GM18861 (cell line): ENCODE data around the gene RBM47.

Experiments used
- ATAC-seq: cut with Tn5 transposase; IDR thresholded peaks from one replicate; pipeline ENCODE4 v1.9.1; 2021; ENCODE audit not compliant: unreplicated experiment

Gene RBM47

DNA sequence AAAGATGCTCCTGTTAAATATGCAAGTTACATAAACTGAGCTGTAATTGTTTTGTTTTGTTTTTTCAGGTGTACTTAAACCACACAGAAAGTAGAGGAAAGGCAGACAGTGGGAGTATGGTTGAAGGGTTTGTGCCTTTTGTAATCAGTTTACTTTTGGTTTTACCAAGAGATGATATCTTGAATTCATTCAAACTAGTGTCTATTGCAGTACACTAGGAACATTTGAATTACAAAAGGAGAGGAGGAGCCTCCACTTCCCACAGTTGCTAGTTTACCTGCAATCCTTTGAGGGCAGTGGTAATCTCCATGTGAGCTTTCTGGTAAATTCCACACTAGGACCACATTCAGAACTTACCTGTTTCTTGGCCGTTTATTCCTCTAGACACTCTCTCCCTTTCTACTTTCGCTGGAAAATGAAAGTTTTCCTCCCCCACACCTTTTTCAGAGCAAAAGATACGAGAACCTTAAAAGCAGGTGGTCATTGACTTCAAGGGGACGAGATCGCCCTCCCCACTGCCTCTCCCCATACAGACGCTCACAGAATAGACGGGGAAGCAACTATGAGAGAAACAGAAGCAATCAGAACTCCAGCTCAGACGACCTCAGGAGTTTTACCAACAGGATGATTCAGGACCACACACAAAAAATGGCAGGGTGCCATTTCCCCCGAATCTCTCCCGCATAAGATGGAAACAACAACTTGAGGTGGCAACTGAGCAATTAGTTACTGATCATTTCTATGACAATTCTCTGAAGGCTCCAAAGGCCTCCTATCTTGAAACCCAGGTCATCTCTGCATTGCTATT is 3.3 kb downstream of the RBM47 start:
- no peak for ATAC-seq

DNA sequence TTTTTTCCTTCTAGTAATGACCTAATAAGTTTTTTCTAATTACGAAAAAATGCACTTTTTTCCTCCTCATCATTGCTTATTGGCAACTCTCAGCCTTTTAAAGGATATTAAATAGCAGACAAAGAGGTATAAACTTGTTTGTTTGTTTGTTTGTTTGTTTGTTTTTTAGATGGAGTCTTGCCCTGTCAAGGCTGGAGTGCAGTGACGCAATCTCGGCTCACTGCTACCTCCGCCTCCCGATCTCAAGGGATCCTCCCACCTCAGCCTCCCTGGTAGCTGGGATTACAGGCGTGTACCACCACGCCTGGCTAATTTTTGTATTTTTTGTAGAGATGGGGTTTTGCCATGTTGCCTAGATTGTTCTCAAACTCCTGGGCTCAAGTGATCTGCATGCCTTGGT is 6.0 kb downstream of the RBM47 start:
- no peak for ATAC-seq

DNA sequence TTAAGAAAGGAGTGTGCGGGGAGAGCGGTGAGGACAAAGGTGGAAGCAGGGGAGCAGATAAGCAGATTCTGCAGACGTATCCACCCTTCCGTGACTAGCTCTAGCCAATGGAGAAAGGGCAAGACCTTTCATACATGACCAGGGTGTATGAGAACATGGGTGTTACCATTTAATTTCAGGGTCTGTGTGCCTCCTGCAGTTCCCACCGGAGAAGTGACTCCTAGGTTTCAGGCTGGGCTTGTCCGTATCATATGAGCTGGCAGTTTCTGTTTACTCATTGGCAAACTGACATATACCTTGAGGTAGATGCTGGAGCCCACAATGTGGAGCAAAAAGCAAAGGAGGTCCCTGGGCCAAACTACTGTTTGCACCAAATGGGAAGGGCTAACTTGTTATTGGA is 6.8 kb downstream of the RBM47 start:
- ATAC-seq = no peak

DNA sequence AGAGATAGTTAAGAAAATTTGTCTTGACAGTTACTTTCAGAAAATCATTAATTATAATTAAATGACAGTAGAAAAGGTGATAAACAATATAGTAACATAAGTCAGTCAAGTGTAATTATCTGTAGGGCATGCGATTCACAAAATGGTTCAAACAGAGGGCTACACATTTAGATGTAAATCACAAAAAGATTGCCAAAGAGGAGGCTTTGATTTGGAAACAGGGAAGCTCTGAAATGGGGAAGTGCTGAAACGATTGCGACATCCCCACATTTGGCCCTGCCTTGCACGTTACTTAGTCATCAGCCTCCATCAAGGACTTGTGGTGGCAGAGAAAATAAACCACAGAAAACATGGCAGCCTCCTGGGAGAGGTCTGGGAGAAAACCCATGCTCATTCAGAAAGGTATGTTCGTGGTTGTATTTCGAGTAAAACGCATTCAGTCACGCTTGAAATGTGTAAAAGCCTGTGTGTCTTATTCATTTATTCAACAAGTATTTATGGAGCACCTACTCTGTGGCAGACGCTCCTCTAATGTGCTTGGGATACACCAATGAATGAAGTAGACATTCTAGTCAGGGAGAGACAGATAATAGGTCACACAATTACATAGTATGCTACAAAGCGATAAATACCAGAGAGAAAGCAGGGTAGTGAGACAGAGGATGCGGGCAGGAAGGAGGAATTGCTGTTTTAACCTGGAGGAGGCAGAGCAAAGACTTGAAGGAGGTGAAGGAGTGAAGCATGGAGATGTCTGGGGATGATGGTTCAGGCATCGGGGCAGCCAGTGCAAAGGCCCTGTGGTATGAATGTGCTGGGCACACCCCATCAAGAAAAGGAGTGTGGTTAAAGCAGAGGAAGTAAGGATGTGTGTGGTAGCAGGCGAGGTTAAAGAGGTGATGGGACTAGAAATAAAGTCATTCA is 7.8 kb downstream of the RBM47 start:
- peak; percentile 56 for ATAC-seq

DNA sequence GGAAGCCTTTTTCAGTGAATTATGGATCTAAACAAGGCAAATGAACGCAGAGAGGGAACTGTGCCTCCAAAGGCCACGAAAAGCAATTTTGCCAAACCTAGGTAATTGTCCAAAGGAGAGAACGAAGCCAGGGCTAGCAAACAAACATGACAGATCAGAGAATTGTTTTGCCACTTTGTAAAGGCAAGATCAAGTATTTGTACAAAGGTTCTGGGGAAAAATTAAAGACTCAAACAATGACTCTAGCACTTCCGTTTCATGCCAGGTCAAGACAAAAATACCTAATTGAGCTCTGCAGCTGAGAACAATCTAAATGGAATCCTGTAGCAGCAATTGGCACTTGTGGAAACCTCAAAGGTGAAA is 8.5 kb downstream of the RBM47 start:
- no peak for ATAC-seq

DNA sequence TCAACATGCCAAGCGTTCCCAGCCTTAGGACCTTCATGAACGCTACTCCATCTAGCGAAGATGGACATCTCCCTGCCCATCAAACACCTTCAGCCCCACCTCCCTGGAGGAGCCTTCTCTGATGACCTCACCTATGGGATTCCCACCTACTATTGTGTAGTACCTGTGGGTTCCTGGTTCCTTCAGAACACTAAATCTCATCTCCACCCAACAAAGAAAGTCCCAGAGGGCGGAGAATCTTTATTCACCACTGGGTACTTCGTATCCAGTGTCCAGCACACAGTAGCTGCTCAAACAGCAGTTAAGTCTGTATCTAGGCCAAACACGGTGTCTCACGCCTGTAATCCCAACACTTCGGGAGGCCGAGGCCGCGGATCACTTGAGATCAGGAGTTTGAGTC is 10.1 kb downstream of the RBM47 start:
- ATAC-seq = no peak

DNA sequence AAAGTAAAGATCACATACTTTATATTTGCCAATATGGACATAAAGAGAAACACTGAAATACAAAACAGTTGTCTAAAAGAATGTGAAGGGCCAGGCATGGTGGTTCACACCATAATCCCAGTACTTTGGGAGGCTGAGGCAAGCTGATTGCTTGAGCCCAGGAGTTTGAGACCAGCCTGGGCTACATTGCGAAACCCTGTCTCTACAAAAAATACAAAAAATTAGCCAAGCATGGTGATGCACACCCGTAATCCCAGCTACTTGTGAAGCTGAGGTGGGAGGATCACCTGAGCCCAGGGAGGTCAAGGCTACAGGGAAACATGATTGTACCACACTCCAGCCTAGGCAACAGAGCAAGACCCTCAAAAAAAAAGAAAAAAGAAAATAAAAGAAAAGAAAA is 11.8 kb downstream of the RBM47 start:
- no peak for ATAC-seq

DNA sequence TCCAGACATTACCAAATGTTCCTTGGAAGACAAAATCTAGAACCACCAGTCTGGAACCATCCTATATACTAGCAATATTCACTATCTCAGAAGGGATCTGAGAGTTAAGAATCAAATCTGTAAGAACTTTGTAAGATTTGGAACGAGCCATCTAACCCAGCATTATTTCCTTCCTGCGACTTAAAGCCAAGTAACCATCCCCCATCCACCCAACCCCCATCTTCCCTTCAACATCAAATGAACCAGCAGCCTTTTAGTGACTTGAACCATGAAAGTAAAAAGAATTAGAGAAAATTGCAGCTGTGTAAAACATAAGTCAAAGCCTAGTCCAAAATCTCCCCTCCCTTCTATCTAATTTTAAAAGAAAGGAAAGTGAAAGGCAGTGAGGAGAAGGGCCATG is 15.6 kb downstream of the RBM47 start:
- no peak for ATAC-seq

DNA sequence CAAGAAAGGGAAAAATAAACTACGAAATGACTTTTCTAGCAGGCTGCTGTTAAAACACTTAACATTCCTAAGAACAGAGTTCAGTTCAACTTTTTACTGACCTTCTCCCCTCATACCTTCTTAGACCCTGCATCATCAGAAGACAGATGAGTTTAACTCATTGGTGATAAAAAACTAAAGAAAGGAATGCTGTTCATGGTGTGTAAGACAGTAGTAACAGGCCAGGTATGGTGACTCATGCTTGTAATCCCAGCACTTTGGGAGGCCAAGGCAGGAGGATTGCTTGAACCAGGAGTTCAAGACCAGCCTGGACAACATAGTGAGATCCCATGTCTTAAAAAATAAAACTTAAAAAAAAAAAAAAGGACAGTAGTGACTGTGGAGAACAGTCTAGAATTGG is 16.2 kb downstream of the RBM47 start:
- no peak for ATAC-seq

DNA sequence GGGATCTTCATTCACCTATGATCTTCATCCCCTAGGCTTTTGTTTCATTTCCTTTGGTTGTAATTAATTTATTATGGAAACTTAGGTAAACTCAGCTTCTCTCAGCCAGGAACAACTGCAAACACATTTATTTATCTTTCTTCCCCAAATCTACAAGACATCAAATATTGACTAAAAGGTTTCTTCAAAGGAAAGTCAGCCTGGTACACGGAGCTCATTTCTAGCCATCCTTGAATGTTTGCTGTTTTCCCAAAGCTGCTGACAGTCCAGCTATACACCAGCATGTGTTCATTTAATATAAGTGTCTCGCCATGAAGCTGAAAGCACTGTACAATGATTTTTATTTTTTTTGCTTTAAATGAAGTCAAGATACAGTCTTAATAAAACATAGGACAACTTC is 16.8 kb downstream of the RBM47 start:
- ATAC-seq = no peak

DNA sequence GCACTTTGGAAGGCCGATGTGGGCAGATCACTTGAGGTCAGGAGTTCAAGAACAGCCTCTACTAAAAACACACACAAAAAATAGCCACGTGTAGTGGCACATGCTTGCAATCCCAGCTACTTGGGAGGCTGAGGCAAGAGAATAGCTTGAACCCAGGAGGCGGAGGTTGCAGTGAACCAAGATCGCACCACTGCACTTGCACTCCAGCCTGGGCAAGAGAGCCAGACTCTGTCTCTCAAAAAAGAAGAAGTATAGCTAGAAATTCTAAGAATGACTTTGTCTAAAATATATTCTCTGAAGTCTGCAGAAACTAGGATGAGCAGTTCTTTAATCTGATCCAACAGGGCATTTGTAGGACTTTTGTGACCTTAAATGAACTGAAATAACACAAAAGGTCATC is 17.4 kb downstream of the RBM47 start:
- no peak for ATAC-seq

DNA sequence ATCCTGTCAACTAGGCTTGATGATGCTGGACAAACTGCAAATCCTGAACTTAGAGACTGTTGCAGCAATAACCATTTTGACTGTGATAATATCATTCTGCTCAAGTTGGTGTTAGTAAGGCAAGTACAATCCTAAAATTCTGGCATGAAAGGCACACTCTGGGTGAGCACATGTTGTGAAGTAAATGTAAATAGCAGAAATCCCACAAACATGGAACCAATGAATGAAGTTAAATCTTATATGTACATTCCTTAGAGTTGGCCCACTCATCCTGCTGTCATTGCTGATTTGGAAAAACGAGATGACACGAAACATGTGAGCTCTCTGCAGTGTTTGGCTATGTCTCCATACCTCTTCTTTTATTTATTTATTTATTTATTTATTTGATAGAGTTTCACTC is 21.0 kb downstream of the RBM47 start:
- ATAC-seq = no peak

DNA sequence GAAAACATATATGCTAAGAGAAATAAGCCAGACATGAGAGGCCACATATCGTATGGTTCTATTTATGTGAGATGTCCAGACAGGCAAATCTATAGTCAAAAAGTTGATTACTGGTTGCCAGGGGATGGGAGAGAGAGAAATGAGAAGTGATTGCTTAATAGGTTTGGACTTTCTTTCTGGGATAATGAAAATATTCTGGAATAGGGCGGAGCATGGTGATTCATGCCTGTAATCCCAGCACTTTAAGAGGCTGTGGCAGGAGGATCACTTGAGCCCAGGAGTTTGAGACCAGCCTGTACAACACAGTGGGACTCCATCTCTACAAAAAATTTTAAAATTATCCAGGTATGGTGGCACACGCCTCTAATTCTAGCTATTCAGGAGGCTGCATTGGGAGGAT is 22.4 kb downstream of the RBM47 start:
- no peak for ATAC-seq

DNA sequence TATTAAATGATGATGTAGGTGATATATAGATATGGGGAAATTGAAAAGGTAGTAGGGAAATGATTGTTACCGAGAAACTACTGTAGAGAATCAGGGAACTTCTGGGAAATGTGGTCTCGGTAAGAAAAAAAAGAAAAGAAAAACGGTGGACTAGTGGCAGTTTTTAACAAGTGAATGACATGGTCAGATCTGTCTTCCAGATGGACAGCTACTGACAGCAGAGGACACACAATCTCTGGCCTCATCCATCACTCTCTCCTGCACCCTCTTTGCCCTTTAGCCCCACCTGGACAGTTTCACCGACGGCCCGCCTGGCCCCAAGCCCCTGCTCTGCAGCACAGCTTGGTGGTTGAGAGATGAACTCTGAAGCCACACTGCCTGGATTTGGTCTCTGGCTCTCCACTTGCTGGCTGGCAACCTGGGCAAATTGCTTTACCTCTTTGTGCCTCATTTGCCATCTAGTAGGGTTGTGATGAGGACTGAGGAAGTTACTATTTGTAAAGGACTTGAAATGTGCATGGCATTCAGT is 23.4 kb downstream of the RBM47 start:
- no peak for ATAC-seq

DNA sequence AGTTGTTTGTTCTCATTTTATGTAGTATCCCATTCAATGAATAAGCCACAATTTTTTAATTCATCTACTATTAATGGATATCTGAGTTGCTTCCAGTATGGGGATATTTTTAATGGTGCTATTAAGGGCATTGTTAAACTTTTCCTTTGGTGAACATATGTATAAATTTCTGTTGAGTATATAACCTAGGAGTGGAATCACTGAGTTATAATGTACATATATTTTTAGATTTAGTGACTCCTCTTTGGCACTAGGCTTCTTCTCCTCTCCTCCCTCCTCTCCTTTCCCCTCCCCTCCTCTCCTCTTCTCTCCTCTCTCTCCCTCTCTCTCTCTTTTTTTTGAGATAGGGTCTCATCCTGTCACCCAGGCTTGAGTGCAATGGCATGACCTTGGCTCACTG is 26.4 kb downstream of the RBM47 start:
- no peak for ATAC-seq

DNA sequence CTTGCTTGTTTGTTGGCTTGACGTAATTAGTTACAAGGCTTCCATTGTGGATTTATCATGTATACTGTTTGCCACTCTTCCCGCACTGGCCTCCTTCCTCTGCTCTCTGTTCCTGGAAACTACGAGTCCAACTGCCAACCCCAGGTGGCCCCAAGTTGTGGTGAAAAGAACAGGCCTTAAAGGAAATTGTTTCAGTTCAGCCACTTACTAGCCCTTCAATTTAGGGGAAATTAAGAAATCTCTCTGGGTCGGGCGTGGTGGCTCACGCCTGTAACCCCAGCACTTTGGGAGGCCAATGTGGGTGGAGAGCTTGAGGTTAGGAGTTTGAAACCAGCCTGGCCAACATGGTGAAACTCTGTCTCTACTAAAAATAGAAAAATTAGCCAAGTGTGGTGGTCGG is 28.0 kb downstream of the RBM47 start:
- ATAC-seq = no peak

DNA sequence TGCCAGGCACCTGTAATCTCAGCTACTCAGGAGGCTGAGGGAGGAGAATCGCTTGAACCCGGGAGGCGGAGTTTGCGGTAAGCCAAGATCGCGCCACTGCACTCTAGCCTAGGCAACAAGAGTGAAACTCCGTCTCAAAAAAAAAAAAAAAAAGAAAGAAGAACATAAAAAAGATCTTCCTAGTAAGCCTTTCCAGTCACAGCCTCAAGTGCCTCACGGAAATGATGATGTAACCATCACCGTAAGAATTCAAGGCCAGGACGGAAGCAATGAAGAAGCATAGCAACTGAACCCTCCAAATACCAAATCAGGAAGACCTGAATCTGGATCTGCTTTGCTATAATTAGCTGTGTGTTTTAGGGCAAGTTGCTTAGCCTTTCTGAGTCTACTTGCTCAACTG is 28.8 kb downstream of the RBM47 start:
- no peak for ATAC-seq

DNA sequence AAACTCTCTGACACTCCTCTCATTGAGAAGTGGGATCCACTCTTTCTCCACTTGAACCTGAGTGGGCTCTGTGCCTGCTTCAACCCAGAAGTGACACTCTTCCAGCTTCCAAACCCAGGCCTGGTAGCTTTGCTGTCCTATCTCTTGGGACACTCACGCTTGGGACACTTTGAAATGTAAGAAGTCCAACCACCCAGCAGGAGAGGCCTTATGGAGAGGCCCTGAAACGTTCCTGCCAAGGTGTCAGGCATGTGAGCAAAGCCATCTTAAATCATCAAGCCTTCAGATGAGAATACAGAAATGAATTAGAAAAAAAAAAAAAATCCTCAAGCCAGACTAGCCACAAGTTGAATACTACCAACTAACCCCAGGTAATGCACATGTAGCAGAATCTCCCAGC is 30.2 kb downstream of the RBM47 start:
- ATAC-seq = no peak

DNA sequence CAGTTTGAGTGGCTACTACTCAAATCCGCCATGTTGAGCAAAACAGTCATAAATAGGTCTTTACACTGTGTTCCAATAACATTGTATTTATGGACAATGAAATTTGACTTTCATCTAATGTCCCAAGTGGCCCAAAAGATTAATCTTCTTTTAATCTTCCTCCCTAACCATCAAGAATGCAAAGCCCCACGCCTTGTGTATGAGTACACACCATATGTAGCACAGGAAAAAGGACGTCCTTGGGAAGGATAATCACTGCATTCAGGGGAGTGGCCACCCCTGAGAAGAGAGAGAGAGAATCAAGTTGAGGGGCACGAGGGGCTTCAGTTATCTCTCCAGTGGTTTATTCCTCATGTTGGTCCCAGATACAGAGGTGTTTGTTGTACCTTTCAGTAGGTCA is 33.1 kb downstream of the RBM47 start:
- no peak for ATAC-seq

DNA sequence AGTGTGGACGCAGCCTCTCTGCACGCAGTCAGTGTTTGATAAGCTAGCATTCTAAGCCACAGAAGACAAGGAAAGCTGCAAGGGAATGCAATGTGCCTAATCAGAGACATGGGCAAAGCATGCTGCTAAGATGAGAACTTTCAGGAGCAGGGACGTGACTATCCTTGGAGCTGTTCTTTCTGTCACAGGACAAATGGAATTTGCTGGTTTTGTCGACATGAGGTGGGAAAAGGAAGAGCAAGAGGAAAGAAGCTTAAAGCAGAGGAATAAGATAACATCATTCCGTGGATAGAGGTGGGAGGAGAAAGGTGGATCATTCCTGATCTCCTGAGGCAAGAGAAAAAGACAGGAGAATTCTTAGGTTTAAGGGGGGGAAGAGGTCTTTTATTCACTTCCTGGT is 33.7 kb downstream of the RBM47 start:
- ATAC-seq = no peak

DNA sequence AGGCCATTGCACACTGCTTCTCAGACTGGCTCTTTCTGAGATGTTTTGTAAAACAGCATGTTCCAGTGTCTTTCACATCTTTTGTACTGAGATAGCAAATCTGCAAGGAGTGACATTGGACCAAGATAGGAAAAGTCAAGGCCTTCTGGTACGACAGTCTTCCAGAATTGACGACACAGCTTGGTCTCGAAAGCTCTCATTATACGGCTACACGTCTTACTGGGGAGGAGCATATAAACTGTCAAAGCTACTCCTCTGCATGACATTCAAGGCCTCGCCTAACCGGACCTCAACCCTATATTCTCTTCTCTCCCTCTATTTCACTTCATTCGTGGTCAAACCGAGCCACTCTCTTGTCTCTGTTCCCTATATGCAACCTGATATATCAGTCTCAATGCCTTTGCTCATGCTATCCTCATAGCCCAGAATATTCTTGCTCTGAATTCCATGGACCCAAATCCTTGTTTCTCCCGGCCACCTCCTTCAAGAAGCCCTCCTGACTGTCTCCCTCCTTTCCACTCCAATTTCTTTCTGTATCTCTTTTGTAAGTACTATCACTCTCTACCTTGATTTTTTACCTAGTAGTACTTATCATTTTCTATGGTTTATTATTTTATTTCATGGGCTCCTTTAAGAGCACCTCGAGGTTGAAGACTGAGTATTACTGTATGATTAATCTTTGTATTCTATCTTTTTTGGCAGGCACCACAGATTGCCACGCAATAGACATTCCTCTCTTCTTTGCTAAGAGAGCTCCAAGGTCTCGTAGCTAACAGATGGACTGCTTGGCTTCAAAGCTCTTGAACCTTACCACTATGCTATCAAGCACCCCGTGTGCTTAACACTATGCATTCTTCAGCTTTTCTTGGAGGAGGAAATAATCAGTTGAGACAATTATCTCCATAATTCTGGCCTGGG is 35.1 kb downstream of the RBM47 start:
- ATAC-seq = no peak
